ENCODE measurements around the gene ITGB3. TPM values are rescaled to one million over a fixed set of nuclear protein-coding genes. Genes with fewer than 3 reads are reported as not detected.
"Not testable (repeated sequence)": the region's sequence is repeated elsewhere in the genome, so short reads cannot be mapped to it uniquely, and the experiment has no call there.

The ITGB3 gene
- total RNA-seq, 1 donor from 2014 or later: not detected

DNA sequence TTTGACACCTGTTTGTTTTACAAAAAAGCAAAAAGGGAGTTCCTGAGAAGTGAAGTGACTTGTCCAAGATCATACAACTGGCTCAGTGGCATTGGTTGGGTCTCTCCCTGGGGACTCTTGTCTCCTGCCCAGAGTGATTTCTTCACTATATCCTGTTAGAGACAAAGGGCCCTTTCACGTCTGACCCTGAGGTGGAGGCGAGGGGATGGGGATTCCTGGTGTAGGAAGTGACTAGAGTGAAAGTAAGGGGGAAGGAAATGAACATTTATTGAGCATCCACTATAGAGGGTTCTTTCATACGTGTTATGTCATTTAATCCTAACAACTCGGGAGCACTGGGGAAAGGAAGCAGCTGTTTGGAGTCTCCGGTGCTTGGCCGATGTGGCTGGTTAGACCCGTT is 9.0 kb downstream of the ITGB3 start:
- no peak for DNase-seq (ENCODE audit: low spot score)
- intact Hi-C loops (cut with micrococcal nuclease): no loop called here
- Mint-ChIP-seq H3K4me3 (ENCODE audit: low read depth) (no peak overlapping the region), H3K27me3 (ENCODE audit: low read depth) (peaks cover 32% of the 10 kb centered on the region), H3K9me3 (no peaks in the 10 kb centered on the region), H3K27ac (no peak overlapping the region), H3K4me1 (ENCODE audit: low read depth) (peaks cover 9% of the 10 kb centered on the region), H3K36me3 (ENCODE audit: low read depth) (no peaks in the 10 kb centered on the region)

DNA sequence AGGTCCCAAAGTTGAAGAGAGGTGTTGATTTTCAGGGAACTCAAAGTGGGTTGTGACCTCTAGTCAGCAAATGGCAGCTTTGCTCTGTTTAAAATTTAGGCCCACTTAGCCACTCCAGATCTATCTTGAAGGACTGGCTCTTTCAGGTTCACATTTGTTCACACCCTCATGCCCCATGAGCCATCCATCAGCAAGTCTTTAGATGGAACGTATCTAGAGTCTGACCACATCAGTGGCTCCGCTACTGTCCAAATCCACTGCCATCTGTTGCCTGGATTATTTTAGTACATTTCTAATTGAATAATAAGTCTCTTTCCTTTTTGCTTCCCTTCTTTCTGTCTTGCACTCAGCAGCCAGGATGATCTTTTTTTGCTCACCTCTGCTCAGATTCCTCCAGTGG is 10.5 kb downstream of the ITGB3 start:
- Mint-ChIP-seq H3K36me3 (ENCODE audit: low read depth) (no peaks in the 10 kb centered on the region), H3K9me3 (peaks cover under 1% of the 10 kb centered on the region), H3K4me1 (ENCODE audit: low read depth) (no peaks in the 10 kb centered on the region), H3K27ac (no peak overlapping the region), H3K4me3 (ENCODE audit: low read depth) (no peak overlapping the region), H3K27me3 (ENCODE audit: low read depth) (peaks cover 24% of the 10 kb centered on the region)
- intact Hi-C loops (cut with micrococcal nuclease): no loop called here
- DNase-seq (ENCODE audit: low spot score): no peak

DNA sequence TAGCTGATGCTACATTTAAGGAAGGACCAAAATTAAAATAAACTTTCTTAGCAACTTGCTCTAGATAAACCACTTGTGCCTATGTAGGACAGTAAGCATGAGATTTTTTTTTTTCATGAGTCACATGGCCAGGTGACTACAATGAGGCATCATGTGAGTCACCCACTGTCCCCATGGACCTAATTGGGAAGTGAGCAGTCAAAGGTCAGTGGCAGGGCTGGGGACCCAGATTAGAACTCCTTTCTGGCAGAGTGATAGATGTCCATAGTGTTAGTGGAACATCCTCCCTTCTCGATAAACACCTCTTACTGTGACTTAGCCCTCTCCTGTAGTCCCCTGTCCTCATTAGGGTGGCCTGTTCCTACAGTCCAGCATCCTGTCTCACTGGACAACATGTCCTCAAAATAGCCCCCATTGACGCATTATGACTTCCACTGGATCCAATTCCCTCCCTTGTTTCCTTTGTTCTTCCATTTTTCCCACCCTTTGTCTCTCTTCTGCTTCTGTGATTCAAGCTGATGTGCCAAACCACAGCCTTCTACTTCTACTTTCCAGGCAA is 12.4 kb downstream of the ITGB3 start:
- H3K27me3 Mint-ChIP-seq (ENCODE audit: low read depth): peaks cover 19% of the 10 kb centered on the region
- no peaks in the 10 kb centered on the region for H3K36me3 Mint-ChIP-seq (ENCODE audit: low read depth)
- no peaks in the 10 kb centered on the region for H3K4me1 Mint-ChIP-seq (ENCODE audit: low read depth)
- DNase-seq (ENCODE audit: low spot score): no peak
- intact Hi-C loops (cut with micrococcal nuclease): no loop called here
- peaks cover 6% of the 10 kb centered on the region for H3K9me3 Mint-ChIP-seq
- H3K4me3 Mint-ChIP-seq (ENCODE audit: low read depth): no peak overlapping the region
- no peak overlapping the region for H3K27ac Mint-ChIP-seq

DNA sequence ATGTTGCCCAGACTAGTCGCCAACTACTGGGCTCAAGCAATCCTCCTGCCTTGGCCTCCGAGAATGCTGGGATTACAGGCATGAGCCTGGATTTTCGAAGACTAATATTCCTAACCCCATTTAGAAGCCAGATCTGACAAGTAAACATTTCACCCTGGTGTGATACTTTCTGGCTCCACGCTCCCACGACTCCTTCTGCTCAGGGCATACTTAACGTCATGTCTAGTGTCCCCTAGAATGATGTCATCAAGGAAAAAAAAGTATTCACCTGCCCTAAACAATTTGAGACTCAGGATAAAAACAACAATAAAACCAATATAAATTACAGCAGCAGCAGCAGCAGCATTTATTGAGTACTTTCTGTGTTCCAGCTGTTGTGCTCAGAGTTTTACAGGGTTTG is 13.2 kb downstream of the ITGB3 start:
- intact Hi-C loops (cut with micrococcal nuclease): no loop called here
- Mint-ChIP-seq H3K36me3 (ENCODE audit: low read depth) (no peaks in the 10 kb centered on the region), H3K4me3 (ENCODE audit: low read depth) (no peak overlapping the region), H3K27ac (no peak overlapping the region), H3K9me3 (peaks cover 6% of the 10 kb centered on the region), H3K4me1 (ENCODE audit: low read depth) (no peaks in the 10 kb centered on the region), H3K27me3 (ENCODE audit: low read depth) (peaks cover 19% of the 10 kb centered on the region)
- DNase-seq (ENCODE audit: low spot score): no peak

DNA sequence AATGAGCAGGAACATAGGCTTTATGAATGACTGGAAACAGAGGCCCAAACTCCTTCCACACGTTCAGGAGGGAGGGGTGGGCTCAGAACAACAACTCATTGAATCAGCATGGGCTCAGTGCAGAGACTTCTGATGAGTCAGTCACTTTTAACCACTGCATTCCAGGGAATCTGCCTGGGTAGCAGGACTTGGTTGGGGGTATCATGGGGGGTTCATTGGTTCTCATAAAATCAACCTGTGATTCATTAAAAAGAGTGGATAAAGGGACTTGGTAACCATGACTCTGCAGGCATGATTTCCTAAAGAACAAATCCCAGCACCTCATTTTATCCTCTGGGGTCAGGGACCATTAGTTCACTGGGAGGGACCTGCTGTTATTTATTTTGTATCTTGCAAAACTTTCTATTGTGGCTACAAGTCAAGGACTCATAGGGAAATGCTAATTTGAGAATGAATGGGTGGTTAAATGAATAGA is 13.8 kb downstream of the ITGB3 start:
- intact Hi-C loops (cut with micrococcal nuclease): no loop called here
- Mint-ChIP-seq H3K4me3 (ENCODE audit: low read depth) (no peak overlapping the region), H3K9me3 (peaks cover 6% of the 10 kb centered on the region), H3K36me3 (ENCODE audit: low read depth) (no peaks in the 10 kb centered on the region), H3K27ac (no peak overlapping the region), H3K4me1 (ENCODE audit: low read depth) (no peaks in the 10 kb centered on the region), H3K27me3 (ENCODE audit: low read depth) (peaks cover 16% of the 10 kb centered on the region)
- no peak for DNase-seq (ENCODE audit: low spot score)

DNA sequence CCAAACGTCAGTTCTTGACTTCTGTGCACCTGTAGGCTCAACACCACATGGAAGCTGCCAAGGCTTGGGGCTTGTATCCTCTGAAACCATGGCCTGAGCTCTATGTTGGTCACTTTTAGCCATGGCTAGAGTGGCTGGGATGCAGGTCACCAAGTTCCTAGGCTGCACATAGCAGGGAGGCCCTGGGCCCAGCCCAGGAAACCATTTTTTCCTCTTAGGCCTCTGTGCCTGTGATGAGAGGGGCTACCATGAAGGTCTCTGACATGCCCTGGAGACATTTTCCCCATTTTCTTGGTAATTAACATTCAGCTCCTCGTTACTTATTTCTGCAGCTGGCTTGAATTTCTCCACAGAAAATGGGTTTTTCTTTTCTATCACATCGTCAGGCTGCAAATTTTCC is 15.3 kb downstream of the ITGB3 start:
- H3K36me3 Mint-ChIP-seq (ENCODE audit: low read depth); H3K4me3 Mint-ChIP-seq (ENCODE audit: low read depth); H3K27ac Mint-ChIP-seq; H3K9me3 Mint-ChIP-seq; intact Hi-C loops (cut with micrococcal nuclease); DNase-seq (ENCODE audit: low spot score); H3K4me1 Mint-ChIP-seq (ENCODE audit: low read depth): not testable (repeated sequence)
- peaks cover 17% of the 10 kb centered on the region for H3K27me3 Mint-ChIP-seq (ENCODE audit: low read depth)

DNA sequence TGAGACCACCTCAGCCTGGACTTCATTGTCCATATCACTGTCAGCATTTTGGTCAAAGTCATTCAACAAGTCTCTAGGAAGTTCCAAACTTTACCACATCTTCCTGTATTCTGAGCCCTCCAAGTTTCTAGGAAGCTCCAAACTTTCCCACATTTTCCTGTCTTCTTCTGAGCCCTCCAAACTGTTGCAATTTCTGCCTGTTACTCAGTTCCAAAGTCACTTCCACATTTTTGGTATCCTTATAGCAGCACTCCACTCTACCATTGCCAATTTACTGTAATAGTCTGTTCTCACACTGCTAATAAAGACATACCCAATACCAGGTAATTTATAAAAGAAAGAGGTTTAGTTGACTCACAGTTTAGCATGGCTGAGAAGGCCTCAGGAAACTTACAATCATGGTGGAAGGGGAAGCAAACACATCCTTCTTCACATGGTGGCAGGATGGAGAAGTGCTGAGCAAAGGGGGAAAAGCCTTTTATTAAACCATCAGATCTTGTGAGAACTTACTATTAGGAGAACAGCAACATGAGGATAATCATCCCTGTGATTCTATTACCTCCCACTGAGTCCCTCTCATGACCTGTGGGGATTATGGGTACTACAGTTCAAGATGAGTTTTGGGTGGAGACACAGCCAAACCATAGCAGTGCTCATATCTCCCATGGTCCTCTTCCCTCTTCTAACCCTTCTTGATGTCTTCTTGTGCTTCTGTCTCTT is 16.1 kb downstream of the ITGB3 start:
- H3K27ac Mint-ChIP-seq; H3K36me3 Mint-ChIP-seq (ENCODE audit: low read depth); H3K4me1 Mint-ChIP-seq (ENCODE audit: low read depth); intact Hi-C loops (cut with micrococcal nuclease); H3K9me3 Mint-ChIP-seq; H3K4me3 Mint-ChIP-seq (ENCODE audit: low read depth); DNase-seq (ENCODE audit: low spot score): not testable (repeated sequence)
- H3K27me3 Mint-ChIP-seq (ENCODE audit: low read depth): peaks cover 13% of the 10 kb centered on the region

DNA sequence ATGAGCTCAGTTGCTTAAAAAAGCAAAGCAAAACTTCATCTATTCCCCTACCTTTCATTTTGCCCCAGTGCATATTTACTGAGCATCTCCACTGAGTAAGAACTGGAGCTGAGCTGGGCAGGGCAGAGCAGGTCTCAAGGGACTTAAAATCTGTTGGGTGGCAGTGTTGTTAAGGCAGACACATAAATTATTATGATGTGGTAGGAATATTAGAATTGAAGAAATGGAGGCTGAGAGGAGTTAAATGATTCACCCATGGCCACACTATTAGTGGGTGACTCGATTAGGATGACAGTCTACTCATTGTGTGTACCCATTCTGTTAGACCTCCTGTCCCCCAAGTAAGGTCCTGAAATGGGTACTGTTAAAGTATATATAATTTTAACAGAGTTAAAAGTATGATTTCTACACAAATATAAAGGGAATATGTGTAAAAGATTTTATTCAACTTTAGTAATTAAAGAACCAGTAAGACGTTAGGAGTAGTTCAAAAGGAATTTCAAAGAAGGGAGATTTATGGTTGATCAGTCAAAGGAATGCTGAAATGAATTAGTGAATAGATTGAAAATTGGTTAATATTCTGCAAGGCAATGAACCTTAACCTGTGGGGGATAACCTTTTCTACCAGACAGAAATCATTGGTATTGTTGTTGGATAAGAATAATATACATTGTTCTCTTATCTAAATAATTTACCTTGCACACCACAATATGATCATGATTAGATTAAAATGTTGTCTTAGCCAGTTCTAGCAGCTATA is 17.5 kb downstream of the ITGB3 start:
- Mint-ChIP-seq H3K9me3 (peaks cover 6% of the 10 kb centered on the region), H3K27ac (no peak overlapping the region), H3K27me3 (ENCODE audit: low read depth) (peaks cover 9% of the 10 kb centered on the region), H3K4me3 (ENCODE audit: low read depth) (no peak overlapping the region), H3K36me3 (ENCODE audit: low read depth) (no peaks in the 10 kb centered on the region), H3K4me1 (ENCODE audit: low read depth) (no peaks in the 10 kb centered on the region)
- DNase-seq (ENCODE audit: low spot score): no peak
- intact Hi-C loops (cut with micrococcal nuclease): no loop called here

DNA sequence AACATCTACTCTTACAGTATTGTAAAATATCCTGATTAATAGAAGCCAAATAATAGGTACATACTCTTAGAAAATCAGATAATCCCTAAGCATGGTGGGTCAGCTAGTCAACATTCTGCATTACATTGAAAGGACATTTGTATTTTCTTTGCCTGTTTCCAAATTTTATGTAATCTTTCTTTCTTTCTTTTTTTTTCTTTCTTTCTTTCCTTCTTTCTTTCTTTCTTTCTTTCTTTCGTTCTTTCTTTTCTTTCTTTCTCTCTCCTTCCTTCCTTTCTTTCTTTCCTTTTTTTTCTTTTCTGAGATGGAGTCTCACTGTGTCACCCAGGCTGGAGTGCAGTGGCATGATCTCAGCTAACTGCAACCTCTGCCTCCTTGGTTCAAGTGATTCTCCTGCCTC is 18.9 kb downstream of the ITGB3 start:
- no peaks in the 10 kb centered on the region for H3K4me1 Mint-ChIP-seq (ENCODE audit: low read depth)
- no peak overlapping the region for H3K27ac Mint-ChIP-seq
- no peak for DNase-seq (ENCODE audit: low spot score)
- no peaks in the 10 kb centered on the region for H3K36me3 Mint-ChIP-seq (ENCODE audit: low read depth)
- H3K9me3 Mint-ChIP-seq: peaks cover 6% of the 10 kb centered on the region
- intact Hi-C loops (cut with micrococcal nuclease): no loop called here
- peaks cover 12% of the 10 kb centered on the region for H3K27me3 Mint-ChIP-seq (ENCODE audit: low read depth)
- no peak overlapping the region for H3K4me3 Mint-ChIP-seq (ENCODE audit: low read depth)

DNA sequence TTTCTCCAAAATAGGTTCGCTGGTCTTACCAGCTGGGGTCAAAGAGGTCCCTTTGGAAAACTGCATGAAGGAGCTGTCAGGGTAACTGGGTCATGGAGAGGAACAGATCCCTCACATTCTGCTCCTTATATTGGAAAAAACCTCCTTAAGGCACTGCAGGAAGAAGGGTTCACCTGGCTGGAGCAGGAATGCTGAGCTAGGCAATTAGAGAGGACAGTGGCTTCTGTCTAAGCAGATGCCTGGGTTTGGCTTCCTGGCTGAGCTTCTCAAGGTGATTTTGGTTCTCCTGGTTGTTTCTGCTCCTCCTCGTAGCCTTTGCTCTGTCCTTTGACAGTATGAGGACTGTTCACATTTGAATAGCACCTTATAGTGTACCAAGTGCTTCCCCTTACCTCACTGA is 19.6 kb downstream of the ITGB3 start:
- H3K9me3 Mint-ChIP-seq: peaks cover 6% of the 10 kb centered on the region
- intact Hi-C loops (cut with micrococcal nuclease): no loop called here
- no peak overlapping the region for H3K4me3 Mint-ChIP-seq (ENCODE audit: low read depth)
- H3K36me3 Mint-ChIP-seq (ENCODE audit: low read depth): no peaks in the 10 kb centered on the region
- H3K4me1 Mint-ChIP-seq (ENCODE audit: low read depth): no peaks in the 10 kb centered on the region
- no peak for DNase-seq (ENCODE audit: low spot score)
- H3K27ac Mint-ChIP-seq: no peak overlapping the region
- H3K27me3 Mint-ChIP-seq (ENCODE audit: low read depth): peaks cover 12% of the 10 kb centered on the region

DNA sequence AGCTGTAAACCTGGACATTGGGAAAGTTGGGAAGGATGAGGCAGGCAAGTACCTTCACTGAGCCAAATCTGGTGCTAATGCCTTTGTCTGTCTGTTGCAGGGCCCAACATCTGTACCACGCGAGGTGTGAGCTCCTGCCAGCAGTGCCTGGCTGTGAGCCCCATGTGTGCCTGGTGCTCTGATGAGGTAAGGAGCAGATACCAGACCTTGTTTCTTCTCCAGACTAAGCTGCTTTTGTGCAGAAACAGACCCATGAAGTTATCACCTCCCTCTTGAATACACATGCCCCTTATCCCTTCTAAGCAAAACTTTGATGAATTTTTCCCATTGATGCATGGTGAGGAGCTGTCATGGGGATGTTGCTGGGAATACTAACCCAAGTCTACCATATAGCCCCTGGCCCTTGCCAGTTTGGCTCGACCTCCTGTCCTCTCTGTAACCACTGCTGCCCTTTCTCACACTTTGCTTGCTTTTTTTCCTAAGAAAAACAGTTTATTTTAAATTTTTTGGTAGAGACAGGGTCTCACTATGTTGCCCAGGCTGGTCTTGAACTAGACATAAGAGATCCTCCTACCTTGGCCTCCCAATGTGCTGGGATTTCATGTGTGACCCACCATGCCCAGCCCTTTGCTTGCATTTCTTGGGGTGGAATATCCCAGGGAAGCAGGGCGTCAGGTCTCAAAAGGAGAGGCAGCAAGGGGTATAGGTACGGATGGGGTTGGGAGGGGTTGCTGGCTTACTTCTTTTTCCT is 20.9 kb downstream of the ITGB3 start:
- peaks cover 3% of the 10 kb centered on the region for H3K9me3 Mint-ChIP-seq

DNA sequence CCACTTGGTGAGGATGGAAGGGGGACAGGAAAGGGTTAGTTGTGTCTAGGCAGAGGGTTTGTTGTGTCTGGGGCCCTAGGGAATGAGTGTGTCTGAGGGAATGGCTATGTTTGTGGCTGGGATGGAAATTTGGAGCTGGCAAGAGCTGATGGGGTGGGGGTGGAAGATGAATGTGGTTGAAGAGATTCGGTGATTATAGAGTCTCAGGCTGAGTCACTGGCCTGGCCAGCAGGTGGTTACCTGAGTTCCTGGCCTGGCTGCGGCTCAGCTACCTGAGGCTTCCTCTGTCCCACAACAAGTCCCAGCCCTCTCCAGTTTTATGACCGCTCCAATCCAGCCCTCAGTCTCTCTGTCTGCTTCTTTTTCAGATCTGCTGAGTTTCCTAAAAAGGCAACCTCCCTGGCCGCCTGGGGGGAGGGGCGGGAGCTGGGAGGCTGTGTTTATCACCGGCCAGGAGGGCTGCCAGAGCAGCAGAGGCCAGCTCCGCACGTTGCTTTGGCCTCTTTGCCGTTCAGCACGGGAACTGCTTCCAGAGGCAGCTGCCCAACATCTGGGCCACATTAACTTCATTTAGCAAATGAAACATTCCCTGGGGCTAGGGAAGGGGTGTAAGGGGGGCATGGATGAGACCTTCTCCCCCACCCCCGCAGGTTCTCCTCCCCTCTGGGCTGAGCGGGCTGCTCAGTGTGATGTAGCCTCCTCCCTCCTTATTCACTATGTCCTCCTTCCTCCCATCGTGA is 21.8 kb downstream of the ITGB3 start:
- Mint-ChIP-seq H3K4me3 (ENCODE audit: low read depth) (no peak overlapping the region), H3K9me3 (no peaks in the 10 kb centered on the region), H3K36me3 (ENCODE audit: low read depth) (no peaks in the 10 kb centered on the region), H3K4me1 (ENCODE audit: low read depth) (peaks cover 6% of the 10 kb centered on the region), H3K27ac (no peak overlapping the region), H3K27me3 (ENCODE audit: low read depth) (peaks cover 10% of the 10 kb centered on the region)
- DNase-seq (ENCODE audit: low spot score): no peak
- intact Hi-C loops (cut with micrococcal nuclease): no loop called here

More for the DNA sequence above, 20.9 kb downstream of the ITGB3 start:
- Mint-ChIP-seq H3K4me1 (ENCODE audit: low read depth) (peaks cover 6% of the 10 kb centered on the region), H3K4me3 (ENCODE audit: low read depth) (no peak overlapping the region), H3K27ac (no peak overlapping the region), H3K27me3 (ENCODE audit: low read depth) (peaks cover 10% of the 10 kb centered on the region), H3K36me3 (ENCODE audit: low read depth) (no peaks in the 10 kb centered on the region)
- intact Hi-C loops (cut with micrococcal nuclease): no loop called here
- no peak for DNase-seq (ENCODE audit: low spot score)
